GM23248 (cell line): Measurements from ENCODE around the gene ANKRD65. TPM values are rescaled to one million over a fixed set of nuclear protein-coding genes. Genes with fewer than 3 reads are reported as not detected.
"Not testable (repeated sequence)": the region's sequence is repeated elsewhere in the genome, so short reads cannot be mapped to it uniquely, and the experiment has no call there.

Experiments used
- DNase-seq: peaks from one replicate; pipeline ENCODE4 v3.0.0-alpha.2; 2015
- H2AFZ ChIP-seq: fragments of 200-600 bp; sonication (generic); 2 replicates; pipeline ENCODE4 v1.6.1; 2016; ENCODE audit warnings: antibody characterized with exemption
- H3F3A ChIP-seq: fragments of 200-600 bp; sonication (generic); 2 replicates; pipeline ENCODE4 v1.6.1; 2016; ENCODE audit warnings: mild to moderate bottlenecking, antibody characterized with exemption, mixed run types; ENCODE audit not compliant: insufficient read depth
- H3K27ac ChIP-seq: fragments of 200-600 bp; sonication (generic); 2 replicates; pipeline ENCODE4 v1.5.1; 2016; ENCODE audit warnings: mild to moderate bottlenecking
- H3K27me3 ChIP-seq: fragments of 200-600 bp; sonication (generic); replicated peaks from 2 replicates; pipeline ENCODE4 v1.6.1; 2016; ENCODE audit warnings: mild to moderate bottlenecking; ENCODE audit not compliant: insufficient read depth
- H3K36me3 ChIP-seq: fragments of 200-600 bp; sonication (generic); 2 replicates; pipeline ENCODE4 v1.6.1; 2016; ENCODE audit warnings: low read depth, mild to moderate bottlenecking
- H3K4me1 ChIP-seq: fragments of 200-600 bp; sonication (generic); 2 replicates; pipeline ENCODE4 v1.6.1; 2016; ENCODE audit warnings: mild to moderate bottlenecking; ENCODE audit not compliant: insufficient read depth
- H3K4me2 ChIP-seq: fragments of 200-600 bp; sonication (generic); one replicate; pipeline ENCODE4 v1.6.1; 2016; ENCODE audit warnings: mild to moderate bottlenecking; ENCODE audit not compliant: unreplicated experiment
- H3K4me3 ChIP-seq: fragments of 200-600 bp; sonication (generic); 2 replicates; pipeline ENCODE4 v1.5.1; 2016; ENCODE audit warnings: mild to moderate bottlenecking
- H3K79me2 ChIP-seq: fragments of 200-600 bp; sonication (generic); 2 replicates; pipeline ENCODE4 v1.6.1; 2016; ENCODE audit warnings: mild to moderate bottlenecking; ENCODE audit not compliant: insufficient read depth
- H3K9ac ChIP-seq: fragments of 200-600 bp; sonication (generic); 2 replicates; pipeline ENCODE4 v1.6.1; 2016; ENCODE audit warnings: mild to moderate bottlenecking
- H3K9me2 ChIP-seq: fragments of 200-600 bp; sonication (generic); 2 replicates; pipeline ENCODE4 v1.6.1; 2016; ENCODE audit warnings: mixed run types, mild to moderate bottlenecking, moderate library complexity; ENCODE audit not compliant: insufficient read depth
- H3K9me3 ChIP-seq: fragments of 200-600 bp; sonication (generic); one replicate; pipeline ENCODE4 v1.6.1; 2017; ENCODE audit warnings: low read depth
- H4K20me1 ChIP-seq: fragments of 200-600 bp; sonication (generic); 2 replicates; pipeline ENCODE4 v1.6.0; 2016; ENCODE audit not compliant: insufficient read depth
- EZH2 ChIP-seq: fragments of 200-600 bp; sonication (generic); IDR thresholded peaks from 2 replicates; pipeline ENCODE4 v1.6.1; 2018; ENCODE audit warnings: antibody characterized with exemption, mild to moderate bottlenecking; ENCODE audit not compliant: insufficient read depth, poor library complexity, severe bottlenecking
- EZH2phosphoT487 ChIP-seq: fragments of 200-600 bp; sonication (generic); IDR thresholded peaks from 2 replicates; pipeline ENCODE4 v1.6.1; 2018; ENCODE audit warnings: antibody characterized with exemption, moderate library complexity, mild to moderate bottlenecking, low read depth; ENCODE audit not compliant: insufficient read depth
- WGBS, 2 experiments: methylation state at CpG; one replicate each; pipeline ENCODE4 v1.1.6; 2015 to 2017; ENCODE audit warnings: low lambda C conversion rate in 2 of 2, low coverage in 1 of 2; ENCODE audit errors: missing lambda C conversion rate in 2 of 2; 5-methylcytosine and 5-hydroxymethylcytosine counted together
- in situ Hi-C: fragments of 300-500 bp; cut with MboI; formaldehyde crosslinking; loops from 2 replicates; pipeline ENCODE4 v1.15.0; 2020
- polyA plus RNA-seq: library from polyadenylated mRNA; unstranded; fragments of >200 nt; fragmentation: Nextera tagmentation; extraction: Ambion mirVana; gene quantifications from 2 replicates; pipeline ENCODE4 v1.2.1, GENCODE V29; 2016
- total RNA-seq: library from RNA; depleted of rRNA; stranded (reverse); fragments of >200 nt; shearing (Covaris generic); gene quantifications from 2 replicates; pipeline ENCODE4 v1.2.3, GENCODE V29; 2014

The ANKRD65 gene
- total and polyA plus RNA-seq, 2 experiments from 2014 or later: 0.44 to 0.97 TPM

DNA sequence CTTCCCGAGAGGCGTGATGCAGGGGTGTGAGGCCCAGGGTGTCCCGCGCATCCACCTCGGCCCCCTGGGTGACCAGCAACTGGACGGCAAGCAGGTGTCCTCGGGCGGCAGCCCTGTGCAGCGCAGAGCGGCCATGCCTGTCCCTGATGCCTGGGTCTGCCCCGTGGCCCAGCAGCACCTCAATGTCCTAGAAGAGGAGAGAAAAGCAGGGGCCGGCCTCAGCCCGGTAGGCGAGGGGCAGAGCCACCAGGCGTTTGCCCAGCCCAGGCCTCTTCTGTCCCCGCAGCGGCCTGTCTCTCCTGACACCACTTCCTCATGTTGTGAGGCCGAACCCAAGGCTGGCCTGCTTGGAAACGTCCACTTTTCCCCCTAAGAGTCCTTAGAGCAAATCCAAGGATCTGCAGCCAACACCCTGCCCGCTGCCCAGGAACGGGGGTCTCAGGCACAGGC, 1.7 kb downstream of the ANKRD65 start:
- no peaks in the 10 kb centered on the region for H4K20me1 ChIP-seq
- in situ Hi-C loops: no loop called here
- H3K9me2 ChIP-seq: no peaks in the 10 kb centered on the region
- H3K4me1 ChIP-seq: no peaks in the 10 kb centered on the region
- H3K79me2 ChIP-seq: no peaks in the 10 kb centered on the region
- no peak for TF ChIP-seq EZH2phosphoT487
- no peak for TF ChIP-seq EZH2
- 82 to 84% methylated on average over 20 to 21 of the region's 21 CpGs for WGBS, 2 experiments
- H3F3A ChIP-seq: no peaks in the 10 kb centered on the region
- DNase-seq: no peak
- H3K27ac ChIP-seq: no peak overlapping the region
- no peaks in the 10 kb centered on the region for H3K9me3 ChIP-seq
- H3K4me3 ChIP-seq: no peak overlapping the region
- H3K27me3 ChIP-seq: no peaks in the 10 kb centered on the region
- peak overlapping the region; percentile 46; the same call in 1 of the 2 replicates for H3K9ac ChIP-seq
- H3K4me2 ChIP-seq: no peak overlapping the region
- H2AFZ ChIP-seq: peak overlapping the region; percentile 68
- H3K36me3 ChIP-seq: no peaks in the 10 kb centered on the region

GRCh38 chr1:1418464-1419362, 2.4 kb downstream of the ANKRD65 start:
- Histone ChIP-seq H3K27me3 (no peaks in the 10 kb centered on the region), H3K4me3 (no peak overlapping the region), H3K9me3 (no peaks in the 10 kb centered on the region), H3K4me1 (no peaks in the 10 kb centered on the region), H3K9ac (no peak overlapping the region), H4K20me1 (no peaks in the 10 kb centered on the region), H3K4me2 (no peak overlapping the region), H3F3A (no peaks in the 10 kb centered on the region), H2AFZ (no peak overlapping the region), H3K9me2 (no peaks in the 10 kb centered on the region), H3K36me3 (no peaks in the 10 kb centered on the region), H3K79me2 (no peaks in the 10 kb centered on the region), H3K27ac (no peak overlapping the region)
- 89 to 90% methylated on average over 23 to 26 of the region's 26 CpGs for WGBS, 2 experiments
- DNase-seq: no peak
- in situ Hi-C loops: no loop called here
- TF ChIP-seq EZH2phosphoT487 (no peak), EZH2 (no peak)

GRCh38 chr1:1417825-1418463, 3.1 kb downstream of the ANKRD65 start:
- H3K9me2 ChIP-seq, H3K27me3 ChIP-seq, H3K4me1 ChIP-seq, H3K36me3 ChIP-seq, H3K27ac ChIP-seq, H3K4me3 ChIP-seq, DNase-seq, H3K9ac ChIP-seq, H3K9me3 ChIP-seq, in situ Hi-C loops, H2AFZ ChIP-seq, H3K79me2 ChIP-seq, H4K20me1 ChIP-seq, H3K4me2 ChIP-seq, H3F3A ChIP-seq: not testable (repeated sequence)
- 90 to 91% methylated on average over 25 of the region's 25 CpGs for WGBS, 2 experiments

- H3K27ac ChIP-seq, H3K36me3 ChIP-seq, H3K4me2 ChIP-seq, H2AFZ ChIP-seq, H4K20me1 ChIP-seq, H3K79me2 ChIP-seq, H3F3A ChIP-seq, H3K27me3 ChIP-seq, in situ Hi-C loops, H3K4me1 ChIP-seq, DNase-seq, H3K9me2 ChIP-seq, H3K4me3 ChIP-seq, H3K9me3 ChIP-seq, H3K9ac ChIP-seq: not testable (repeated sequence)
- 70 to 74% methylated on average over 5 of the region's 5 CpGs for WGBS, 2 experiments
Measured at GRCh38 chr1:1417396-1417795, 3.7 kb downstream of the ANKRD65 start.
